Esophagus muscularis mucosa (tissue), 4 donors: Measurements from ENCODE around the gene BCL11B. TPM values are rescaled to one million over a fixed set of nuclear protein-coding genes. Genes with fewer than 3 reads are reported as not detected.

Source experiments
- DNase-seq: peaks from one replicate; pipeline ENCODE4 v3.0.0-alpha.2; 2017; ENCODE audit errors: extremely low spot score
- H3K27ac ChIP-seq, 4 donors: fragments of 200-600 bp; sonication (generic); replicated peaks in 1 of 4; 1 replicate in 3 of 4; 2 replicates in 1 of 4; pipeline ENCODE4 v1.5.1; 2016 to 2019; ENCODE audit warnings: mild to moderate bottlenecking in 1 of 4
- H3K27me3 ChIP-seq, 4 donors: fragments of 200-600 bp; sonication (generic); one replicate each; pipeline versions ENCODE4 v1.5.1 to v1.6.0; 2016 to 2019
- H3K36me3 ChIP-seq, 4 donors: fragments of 200-600 bp; sonication (generic); one replicate each; pipeline ENCODE4 v1.5.1; 2016 to 2019
- H3K4me1 ChIP-seq, 4 donors: fragments of 200-600 bp; sonication (generic); one replicate each; pipeline ENCODE4 v1.5.1; 2016 to 2019
- H3K4me3 ChIP-seq, 4 donors: fragments of 200-600 bp; sonication (generic); 1 replicate in 2 of 4; 2 replicates in 2 of 4; pipeline ENCODE4 v1.5.1; 2016 to 2019; ENCODE audit warnings: mild to moderate bottlenecking in 4 of 4, moderate library complexity in 1 of 4
- H3K9me3 ChIP-seq, 4 donors: fragments of 200-600 bp; sonication (generic); 1 replicate in 3 of 4; 2 replicates in 1 of 4; pipeline ENCODE4 v1.5.1; 2016 to 2019
- CTCF ChIP-seq, 3 experiments: fragments of 200-600 bp in 2 of 3; fragments of 450-650 bp in 1 of 3; sonication (generic) in 2 of 3; IDR thresholded peaks; one replicate each; pipeline ENCODE4 v1.5.1; 2017 to 2019; ENCODE audit warnings: antibody characterized with exemption in 3 of 3, mild to moderate bottlenecking in 2 of 3, moderate library complexity in 1 of 3
- EP300 ChIP-seq: sonication (generic); formaldehyde crosslinking; IDR thresholded peaks from one replicate; pipeline ENCODE4 v1.6.1; 2017; ENCODE audit warnings: antibody characterized with exemption
- POLR2A ChIP-seq: fragments of 450-650 bp; IDR thresholded peaks from one replicate; pipeline ENCODE4 v1.6.1; 2017; ENCODE audit warnings: antibody characterized with exemption, moderate library complexity, mild to moderate bottlenecking, low read depth
- POLR2AphosphoS5 ChIP-seq, 2 donors: sonication (generic); formaldehyde crosslinking; IDR thresholded peaks; one replicate each; pipeline ENCODE4 v1.6.1; 2017; ENCODE audit warnings: antibody characterized with exemption in 2 of 2
- WGBS: methylation state at CpG from one replicate; pipeline ENCODE4 v1.1.5; 2018; 5-methylcytosine and 5-hydroxymethylcytosine counted together
- intact Hi-C: fragments of 100-400 bp; cut with DNase I; formaldehyde crosslinking; loops from one replicate; pipeline ENCODE4 v1.15.1; 2023
- total RNA-seq, 4 donors: library from RNA; depleted of rRNA; stranded (reverse); fragments of >200 nt; gene quantifications; one replicate each; pipeline versions ENCODE4 v1.1.0 to v1.2.1, GENCODE V29; 2016

The BCL11B gene
- total RNA-seq, 4 donors from 2014 or later, result 0.34 to 0.65 (median 0.46) TPM

DNA sequence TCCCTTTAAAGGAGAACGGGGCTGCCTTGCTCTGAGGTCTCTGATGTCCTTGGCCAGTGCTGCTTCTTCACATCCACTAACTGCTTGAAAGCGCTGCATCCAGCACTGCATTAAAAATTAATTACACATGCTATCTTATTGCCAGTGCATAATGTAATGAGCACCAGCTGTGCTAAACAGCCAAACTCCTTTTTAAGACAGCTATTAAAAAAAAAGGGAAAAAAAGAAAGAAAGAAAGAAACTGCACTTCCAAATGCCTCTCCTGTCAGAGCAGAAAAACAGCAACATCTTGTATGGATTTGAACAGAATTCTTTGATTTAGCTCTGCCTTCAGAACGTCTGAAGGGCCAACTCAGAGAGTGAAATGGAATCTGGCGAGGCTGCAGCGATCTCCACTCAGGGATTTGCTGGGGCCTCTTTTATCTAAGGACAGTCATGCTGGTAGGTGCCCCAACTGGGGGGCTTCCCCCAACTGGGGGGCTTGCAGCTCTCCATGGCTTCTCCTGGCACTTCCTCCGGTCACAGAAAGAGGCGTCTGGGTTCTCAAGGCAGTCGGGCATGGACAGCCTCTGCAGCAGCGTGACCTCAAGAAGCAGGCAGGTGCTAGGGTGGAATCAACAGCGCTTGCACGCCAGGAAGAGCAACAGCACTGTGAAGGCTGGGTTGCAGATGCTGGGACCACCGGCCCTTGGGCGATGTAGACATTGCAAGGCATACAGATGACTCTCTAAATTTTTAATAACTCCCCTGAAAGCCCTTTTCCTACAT, 46.4 kb downstream of the BCL11B start:
- DNase-seq, result no peak
- TF ChIP-seq EP300, result no peak
- no peak for TF ChIP-seq CTCF (IDR thresholded peaks at IDR 0.05)
- no peak for TF ChIP-seq POLR2A
- no peak for TF ChIP-seq POLR2AphosphoS5 (IDR thresholded peaks at IDR 0.05)
- H3K4me1 ChIP-seq, result peaks cover 0 to 4% (median 0%) of the 10 kb centered on the region in 4 donors
- peaks cover 0 to 54% (median 0%) of the 10 kb centered on the region in 4 donors for H3K27me3 ChIP-seq
- intact Hi-C loops, result no loop called here
- H3K27ac ChIP-seq, result no peak overlapping the region
- no peak overlapping the region for H3K4me3 ChIP-seq
- 68% methylated on average over 9 of the region's 13 CpGs for WGBS
- no peaks in the 10 kb centered on the region for H3K36me3 ChIP-seq
- H3K9me3 ChIP-seq, result no peaks in the 10 kb centered on the region

DNA sequence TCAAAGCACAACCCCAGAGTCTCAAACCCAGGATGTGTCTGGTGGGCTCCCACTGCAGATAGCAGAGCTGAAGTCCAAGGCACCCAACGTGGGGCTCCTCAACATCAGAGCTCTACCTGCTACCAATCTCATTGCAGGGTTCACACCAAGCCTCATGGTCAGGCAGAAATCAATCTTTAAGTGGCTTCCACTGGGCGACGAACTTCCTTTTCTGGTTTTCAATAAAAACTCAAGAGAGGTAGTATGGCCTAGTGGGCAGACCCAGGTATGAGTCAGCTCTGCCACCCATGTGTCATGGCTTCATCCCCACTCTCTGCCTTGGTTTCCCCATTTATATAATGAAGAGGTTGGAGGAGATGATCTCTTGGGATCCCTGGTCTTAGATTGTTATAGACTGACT, 47.0 kb downstream of the BCL11B start:
- Histone ChIP-seq H3K9me3 (no peaks in the 10 kb centered on the region), H3K4me1 (peaks cover 0 to 3% (median 0%) of the 10 kb centered on the region in 4 donors), H3K27ac (no peak overlapping the region), H3K4me3 (no peak overlapping the region), H3K27me3 (peaks cover 0 to 47% (median 0%) of the 10 kb centered on the region in 4 donors), H3K36me3 (no peaks in the 10 kb centered on the region)
- 86% methylated on average over 3 of the region's 3 CpGs for WGBS
- TF ChIP-seq EP300, result no peak
- no peak for TF ChIP-seq POLR2A
- TF ChIP-seq CTCF (IDR thresholded peaks at IDR 0.05), result no peak
- no peak for TF ChIP-seq POLR2AphosphoS5 (IDR thresholded peaks at IDR 0.05)
- intact Hi-C loops, result no loop called here
- DNase-seq, result no peak

DNA sequence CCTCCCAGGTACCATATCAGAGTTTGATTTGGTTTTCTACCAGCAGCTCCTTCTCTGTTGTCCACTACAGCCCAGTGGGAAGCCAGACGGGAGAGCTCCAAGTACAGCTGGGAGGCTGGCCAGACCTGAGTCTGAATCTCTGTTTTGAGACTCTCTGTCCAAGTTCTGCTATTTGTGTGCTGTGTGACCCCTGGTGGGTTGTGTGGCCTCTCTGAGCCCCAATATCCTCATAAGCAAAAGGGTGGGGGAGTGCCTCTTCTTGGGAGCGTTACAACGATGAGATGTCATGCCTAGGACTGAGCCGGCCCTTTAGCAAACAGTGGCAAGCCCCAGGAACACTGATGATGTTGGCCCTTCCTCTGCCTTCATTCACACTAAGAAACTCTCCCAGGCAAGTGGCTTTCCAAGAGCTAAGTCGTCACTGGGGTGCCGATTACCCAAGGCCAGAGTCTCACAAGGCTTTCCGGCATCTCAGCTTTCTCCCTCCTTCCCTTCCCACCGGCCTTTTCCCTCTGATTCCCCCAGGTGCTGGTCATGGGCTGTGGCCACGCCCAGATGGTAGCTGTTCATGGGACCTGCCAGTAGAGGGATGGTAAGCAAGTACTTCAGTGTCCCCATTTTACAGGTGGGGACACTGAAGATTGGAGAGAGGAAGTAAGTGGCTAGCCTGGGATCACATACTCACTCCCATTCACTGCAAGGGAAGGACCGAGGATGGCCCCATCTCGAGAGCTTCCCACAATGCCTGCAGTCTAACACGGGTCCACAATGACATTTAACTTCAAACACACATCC, 47.7 kb downstream of the BCL11B start:
- intact Hi-C loops, result no loop called here
- no peaks in the 10 kb centered on the region for H3K9me3 ChIP-seq
- no peaks in the 10 kb centered on the region for H3K36me3 ChIP-seq
- DNase-seq, result no peak
- no peaks in the 10 kb centered on the region for H3K4me1 ChIP-seq
- no peak overlapping the region for H3K27ac ChIP-seq
- no peak overlapping the region for H3K4me3 ChIP-seq
- TF ChIP-seq EP300 (no peak), CTCF (IDR thresholded peaks at IDR 0.05) (no peak), POLR2A (no peak), POLR2AphosphoS5 (IDR thresholded peaks at IDR 0.05) (no peak)
- peaks cover 0 to 41% (median 0%) of the 10 kb centered on the region in 4 donors for H3K27me3 ChIP-seq
- whole genome bisulfite sequencing, result 72% methylated on average over 12 of the region's 12 CpGs

GRCh38 chr14:99221445-99221844, 50.6 kb downstream of the BCL11B start:
- Histone ChIP-seq H3K4me1 (no peaks in the 10 kb centered on the region), H3K9me3 (no peaks in the 10 kb centered on the region), H3K27me3 (peaks cover 0 to 33% (median 0%) of the 10 kb centered on the region in 4 donors), H3K4me3 (no peak overlapping the region), H3K36me3 (no peaks in the 10 kb centered on the region), H3K27ac (no peak overlapping the region)
- TF ChIP-seq CTCF (IDR thresholded peaks at IDR 0.05) (no peak), POLR2AphosphoS5 (IDR thresholded peaks at IDR 0.05) (no peak), POLR2A (no peak), EP300 (no peak)
- WGBS, result 87% methylated on average over 11 of the region's 13 CpGs
- intact Hi-C loops, result no loop called here
- DNase-seq, result no peak
